ENCODE results near the gene GPR173.

Gene GPR173

GRCh38 chrX:53071064-53071463 lies 22.5 kb downstream of the GPR173 start:
- no peak for TF ChIP-seq CEBPB (IDR thresholded peaks at IDR 0.05)
- TF ChIP-seq TAF1 (IDR thresholded peaks at IDR 0.05; ENCODE audit: low read depth), result no peak
- TF ChIP-seq YY1 (IDR thresholded peaks at IDR 0.05; ENCODE audit: low read depth), result no peak
- TF ChIP-seq TCF12 (IDR thresholded peaks at IDR 0.05; ENCODE audit: low read depth), result no peak
- TF ChIP-seq TEAD4 (IDR thresholded peaks at IDR 0.05), result no peak
- no peak for TF ChIP-seq ZBTB7A (IDR thresholded peaks at IDR 0.05; ENCODE audit: low read depth)
- no peak for TF ChIP-seq EGR1 (IDR thresholded peaks at IDR 0.05)
- TF ChIP-seq REST (IDR thresholded peaks at IDR 0.05; ENCODE audit: low read depth), result no peak
- TF ChIP-seq EP300 (IDR thresholded peaks at IDR 0.05; ENCODE audit: borderline replicate concordance), result no peak
- TF ChIP-seq, protein P1, sequence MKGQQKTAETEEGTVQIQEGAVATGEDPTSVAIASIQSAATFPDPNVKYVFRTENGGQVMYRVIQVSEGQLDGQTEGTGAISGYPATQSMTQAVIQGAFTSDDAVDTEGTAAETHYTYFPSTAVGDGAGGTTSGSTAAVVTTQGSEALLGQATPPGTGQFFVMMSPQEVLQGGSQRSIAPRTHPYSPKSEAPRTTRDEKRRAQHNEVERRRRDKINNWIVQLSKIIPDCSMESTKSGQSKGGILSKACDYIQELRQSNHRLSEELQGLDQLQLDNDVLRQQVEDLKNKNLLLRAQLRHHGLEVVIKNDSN (IDR thresholded peaks at IDR 0.05), result no peak
- TF ChIP-seq CREB1 (IDR thresholded peaks at IDR 0.05; ENCODE audit: low read depth), result no peak
- TF ChIP-seq NFIC (IDR thresholded peaks at IDR 0.05), result no peak
- no peak for TF ChIP-seq FOXM1 (IDR thresholded peaks at IDR 0.05; ENCODE audit: borderline replicate concordance, low read depth)
- TF ChIP-seq, protein P2, sequence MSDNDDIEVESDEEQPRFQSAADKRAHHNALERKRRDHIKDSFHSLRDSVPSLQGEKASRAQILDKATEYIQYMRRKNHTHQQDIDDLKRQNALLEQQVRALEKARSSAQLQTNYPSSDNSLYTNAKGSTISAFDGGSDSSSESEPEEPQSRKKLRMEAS (IDR thresholded peaks at IDR 0.05), result no peak
- no peak for TF ChIP-seq RAD21 (IDR thresholded peaks at IDR 0.05; ENCODE audit: low read depth)

DNA sequence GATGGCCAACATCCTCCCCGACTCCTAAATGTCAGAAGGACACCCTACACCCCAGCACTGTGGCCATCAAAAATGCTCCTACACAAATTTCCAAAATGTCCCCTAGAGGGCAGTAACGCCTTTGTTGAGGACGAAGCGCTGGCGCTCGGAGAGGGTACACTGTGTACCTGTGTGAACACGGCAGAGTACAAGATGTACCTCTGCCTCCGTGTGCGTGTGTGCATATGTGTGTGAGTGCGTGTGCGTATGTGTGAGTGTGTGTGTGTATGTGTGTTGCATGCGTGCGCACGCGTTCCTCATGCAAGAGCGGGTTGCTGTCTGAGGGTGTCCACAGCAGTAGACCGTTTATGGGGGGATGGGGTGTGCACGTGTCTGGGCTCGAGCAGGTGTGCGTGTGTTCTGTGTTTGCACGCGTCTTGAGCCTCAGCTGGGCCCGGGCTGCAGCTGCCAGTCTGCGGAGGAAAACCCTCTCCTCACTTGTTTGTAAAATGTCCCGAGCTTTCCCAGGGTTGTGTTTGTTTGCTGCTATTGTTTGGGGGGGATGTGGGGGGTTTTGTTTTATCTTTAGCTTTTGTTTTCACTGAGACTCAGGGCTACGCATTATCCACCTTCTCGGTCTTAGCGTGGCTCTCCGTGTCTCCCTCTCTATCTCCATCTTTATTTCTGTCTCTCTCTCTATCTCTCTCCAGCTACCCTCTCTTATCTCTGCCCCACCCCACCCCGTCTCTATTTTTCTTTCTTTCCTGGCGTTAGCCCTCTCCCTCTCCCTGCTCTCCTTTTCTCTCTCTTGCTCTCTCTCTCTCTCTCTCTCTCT lies 23.2 kb downstream of the GPR173 start:
- TF ChIP-seq EGR1 (IDR thresholded peaks at IDR 0.05) (no peak), TCF12 (IDR thresholded peaks at IDR 0.05; ENCODE audit: low read depth) (no peak), NFIC (IDR thresholded peaks at IDR 0.05) (no peak), FOXM1 (IDR thresholded peaks at IDR 0.05; ENCODE audit: borderline replicate concordance, low read depth) (no peak), RAD21 (IDR thresholded peaks at IDR 0.05; ENCODE audit: low read depth) (peak; percentile 63), YY1 (IDR thresholded peaks at IDR 0.05; ENCODE audit: low read depth) (no peak), TEAD4 (IDR thresholded peaks at IDR 0.05) (no peak), REST (IDR thresholded peaks at IDR 0.05; ENCODE audit: low read depth) (no peak), ZBTB7A (IDR thresholded peaks at IDR 0.05; ENCODE audit: low read depth) (no peak), CREB1 (IDR thresholded peaks at IDR 0.05; ENCODE audit: low read depth) (no peak), CEBPB (IDR thresholded peaks at IDR 0.05) (no peak), EP300 (IDR thresholded peaks at IDR 0.05; ENCODE audit: borderline replicate concordance) (no peak)
- TF ChIP-seq, protein P1 (IDR thresholded peaks at IDR 0.05), result peak; percentile 52; the same call in 1 of the 2 replicates
- TF ChIP-seq, protein P2 (IDR thresholded peaks at IDR 0.05), result peak; percentile 93

- TF ChIP-seq ZBTB7A (IDR thresholded peaks at IDR 0.05; ENCODE audit: low read depth) (no peak), EP300 (IDR thresholded peaks at IDR 0.05; ENCODE audit: borderline replicate concordance) (no peak), EGR1 (IDR thresholded peaks at IDR 0.05) (no peak), TCF12 (IDR thresholded peaks at IDR 0.05; ENCODE audit: low read depth) (no peak), CREB1 (IDR thresholded peaks at IDR 0.05; ENCODE audit: low read depth) (no peak), FOXM1 (IDR thresholded peaks at IDR 0.05; ENCODE audit: borderline replicate concordance, low read depth) (no peak), RAD21 (IDR thresholded peaks at IDR 0.05; ENCODE audit: low read depth) (no peak), CEBPB (IDR thresholded peaks at IDR 0.05) (no peak), TAF1 (IDR thresholded peaks at IDR 0.05; ENCODE audit: low read depth) (no peak), TEAD4 (IDR thresholded peaks at IDR 0.05) (no peak), YY1 (IDR thresholded peaks at IDR 0.05; ENCODE audit: low read depth) (no peak), REST (IDR thresholded peaks at IDR 0.05; ENCODE audit: low read depth) (no peak)
- TF ChIP-seq, protein P1 (IDR thresholded peaks at IDR 0.05), result no peak
- TF ChIP-seq, protein P2 (IDR thresholded peaks at IDR 0.05), result no peak
Observed at GRCh38 chrX:53072418-53073114, 24.0 kb downstream of the GPR173 start.
